HG03442 (cell line): ENCODE results near the gene CACNA1S.

Experiments
- ATAC-seq: cut with Tn5 transposase; IDR thresholded peaks from one replicate; pipeline ENCODE4 v1.9.1; 2021; ENCODE audit warnings: mild to moderate bottlenecking, moderate library complexity; ENCODE audit not compliant: unreplicated experiment

Gene CACNA1S

GRCh38 chr1:201096041-201096461 lies 16.2 kb downstream of the CACNA1S start:
- no peak for ATAC-seq

GRCh38 chr1:201095581-201095980 lies 16.6 kb downstream of the CACNA1S start:
- ATAC-seq = no peak

- no peak for ATAC-seq
Observed at GRCh38 chr1:201094832-201095231, 17.4 kb downstream of the CACNA1S start.

GRCh38 chr1:201093962-201094361 lies 18.3 kb downstream of the CACNA1S start:
- no peak for ATAC-seq

- ATAC-seq = no peak
Observed at GRCh38 chr1:201093561-201093960, 18.7 kb downstream of the CACNA1S start.

- ATAC-seq = no peak
Observed at GRCh38 chr1:201092738-201093137, 19.5 kb downstream of the CACNA1S start.

GRCh38 chr1:201091256-201091655 lies 21.0 kb downstream of the CACNA1S start:
- ATAC-seq = no peak

GRCh38 chr1:201090541-201090940 lies 21.7 kb downstream of the CACNA1S start:
- no peak for ATAC-seq

GRCh38 chr1:201089596-201089995 lies 22.6 kb downstream of the CACNA1S start:
- ATAC-seq = no peak

GRCh38 chr1:201088901-201089525 lies 23.2 kb downstream of the CACNA1S start:
- no peak for ATAC-seq

- no peak for ATAC-seq
Observed at GRCh38 chr1:201088395-201088794, 23.8 kb downstream of the CACNA1S start.

- no peak for ATAC-seq
Observed at GRCh38 chr1:201085902-201086735, 26.1 kb downstream of the CACNA1S start.

- ATAC-seq = no peak
Observed at GRCh38 chr1:201084295-201084694, 27.9 kb downstream of the CACNA1S start.

- no peak for ATAC-seq
Observed at GRCh38 chr1:201083741-201084140, 28.5 kb downstream of the CACNA1S start.

- no peak for ATAC-seq
Observed at GRCh38 chr1:201080135-201080534, 32.1 kb downstream of the CACNA1S start.

GRCh38 chr1:201077736-201078135 lies 34.5 kb downstream of the CACNA1S start:
- ATAC-seq = no peak

GRCh38 chr1:201077116-201077515 lies 35.1 kb downstream of the CACNA1S start:
- ATAC-seq = no peak

GRCh38 chr1:201076092-201076491 lies 36.1 kb downstream of the CACNA1S start:
- ATAC-seq = no peak

GRCh38 chr1:201074018-201074417 lies 38.2 kb downstream of the CACNA1S start:
- ATAC-seq = no peak

- no peak for ATAC-seq
Observed at GRCh38 chr1:201072922-201073321, 39.3 kb downstream of the CACNA1S start.

GRCh38 chr1:201072149-201072548 lies 40.1 kb downstream of the CACNA1S start:
- ATAC-seq = no peak

- ATAC-seq = no peak
Observed at GRCh38 chr1:201069636-201070035, 42.6 kb downstream of the CACNA1S start.
